Omental fat pad (tissue), 4 donors: ENCODE measurements around the gene XCL2. TPM values are rescaled to one million over a fixed set of nuclear protein-coding genes. Genes with fewer than 3 reads are reported as not detected.

Source experiments
- ATAC-seq: fragments of 150-250 bp; one replicate; pipeline ENCODE4 v1.9.1; 2016; ENCODE audit warnings: mild to moderate bottlenecking, moderate library complexity; ENCODE audit not compliant: low FRiP score
- DNase-seq: peaks from one replicate; pipeline ENCODE4 v3.0.0-alpha.2; 2019; ENCODE audit warnings: low spot score
- total RNA-seq, 4 donors: library from RNA; depleted of rRNA; stranded (reverse); fragments of >200 nt; gene quantifications; one replicate each; pipeline ENCODE4 v1.1.0, GENCODE V29; 2016
- TF ChIP-seq, protein P1 (sequence below), 3 donors: fragments of 450-650 bp; IDR thresholded peaks; one replicate each; pipeline ENCODE4 v1.5.1; 2016 to 2017; ENCODE audit warnings: antibody characterized with exemption in 3 of 3, mild to moderate bottlenecking in 3 of 3, moderate library complexity in 2 of 3

Gene XCL2
- total RNA-seq, 4 donors from 2014 or later = 1.6 TPM; not detected in 3

DNA sequence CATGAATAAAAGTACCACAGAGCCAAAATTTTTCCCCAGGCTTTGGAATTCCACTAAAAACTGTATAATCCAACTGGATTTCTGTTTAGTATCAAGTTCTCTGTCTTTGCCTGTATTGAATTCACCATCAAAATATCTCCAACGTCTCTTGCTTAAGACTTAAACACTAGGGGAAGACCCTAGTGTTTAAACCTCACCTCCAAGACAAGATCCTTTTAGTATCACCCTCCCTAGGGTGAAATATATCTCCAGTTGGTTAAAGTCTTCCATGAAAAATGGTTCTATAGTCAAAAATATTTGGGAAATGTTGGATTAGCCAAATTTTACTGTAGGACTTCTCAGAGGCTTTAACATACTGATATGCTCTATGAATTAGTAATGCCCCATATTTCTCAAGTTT lies 24.5 kb upstream of the XCL2 start:
- TF ChIP-seq, protein P1, sequence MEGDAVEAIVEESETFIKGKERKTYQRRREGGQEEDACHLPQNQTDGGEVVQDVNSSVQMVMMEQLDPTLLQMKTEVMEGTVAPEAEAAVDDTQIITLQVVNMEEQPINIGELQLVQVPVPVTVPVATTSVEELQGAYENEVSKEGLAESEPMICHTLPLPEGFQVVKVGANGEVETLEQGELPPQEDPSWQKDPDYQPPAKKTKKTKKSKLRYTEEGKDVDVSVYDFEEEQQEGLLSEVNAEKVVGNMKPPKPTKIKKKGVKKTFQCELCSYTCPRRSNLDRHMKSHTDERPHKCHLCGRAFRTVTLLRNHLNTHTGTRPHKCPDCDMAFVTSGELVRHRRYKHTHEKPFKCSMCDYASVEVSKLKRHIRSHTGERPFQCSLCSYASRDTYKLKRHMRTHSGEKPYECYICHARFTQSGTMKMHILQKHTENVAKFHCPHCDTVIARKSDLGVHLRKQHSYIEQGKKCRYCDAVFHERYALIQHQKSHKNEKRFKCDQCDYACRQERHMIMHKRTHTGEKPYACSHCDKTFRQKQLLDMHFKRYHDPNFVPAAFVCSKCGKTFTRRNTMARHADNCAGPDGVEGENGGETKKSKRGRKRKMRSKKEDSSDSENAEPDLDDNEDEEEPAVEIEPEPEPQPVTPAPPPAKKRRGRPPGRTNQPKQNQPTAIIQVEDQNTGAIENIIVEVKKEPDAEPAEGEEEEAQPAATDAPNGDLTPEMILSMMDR (IDR thresholded peaks at IDR 0.05) = no peak
- DNase-seq (no peak), ATAC-seq (no peak)

DNA sequence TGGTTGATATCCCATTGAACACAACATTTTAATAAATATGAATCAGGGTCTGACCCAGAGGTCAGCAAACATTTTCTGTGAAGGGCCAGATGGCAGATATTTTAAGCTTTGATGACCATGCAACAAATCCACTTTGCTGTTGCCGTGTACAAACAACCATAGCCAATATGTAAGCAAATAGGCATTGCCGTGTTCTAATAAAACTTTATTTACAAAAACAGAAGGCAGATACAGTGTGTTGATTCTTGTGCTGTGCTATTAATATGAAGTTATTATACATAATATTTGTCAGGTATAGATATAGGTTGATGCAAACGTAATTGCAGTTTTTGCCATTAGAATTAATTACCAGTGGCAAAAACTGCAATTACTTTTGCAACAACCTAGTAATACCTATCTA lies 23.8 kb upstream of the XCL2 start:
- no peak for ATAC-seq
- TF ChIP-seq, protein P1 (IDR thresholded peaks at IDR 0.05) = no peak
- DNase-seq = no peak

DNA sequence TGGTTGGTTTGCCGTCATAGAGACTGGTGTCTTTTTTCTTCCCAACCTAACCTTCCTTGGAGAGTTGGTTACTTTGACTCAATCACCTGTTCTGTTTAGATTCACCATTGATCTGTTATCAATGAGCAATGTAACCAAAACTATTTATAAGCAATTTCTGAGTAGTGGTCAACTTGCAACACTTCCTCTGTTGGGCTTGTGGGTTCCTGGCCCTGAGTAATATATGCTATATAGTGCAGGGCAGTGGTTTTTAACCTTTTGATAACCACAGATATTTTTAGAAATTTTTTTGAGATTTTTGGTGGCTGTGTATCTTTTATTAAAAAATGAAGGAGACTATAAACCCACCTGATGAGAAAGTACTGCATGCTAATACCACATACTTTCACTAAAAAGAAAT lies 23.2 kb upstream of the XCL2 start:
- TF ChIP-seq, protein P1 (IDR thresholded peaks at IDR 0.05) = no peak
- ATAC-seq (no peak), DNase-seq (no peak)

DNA sequence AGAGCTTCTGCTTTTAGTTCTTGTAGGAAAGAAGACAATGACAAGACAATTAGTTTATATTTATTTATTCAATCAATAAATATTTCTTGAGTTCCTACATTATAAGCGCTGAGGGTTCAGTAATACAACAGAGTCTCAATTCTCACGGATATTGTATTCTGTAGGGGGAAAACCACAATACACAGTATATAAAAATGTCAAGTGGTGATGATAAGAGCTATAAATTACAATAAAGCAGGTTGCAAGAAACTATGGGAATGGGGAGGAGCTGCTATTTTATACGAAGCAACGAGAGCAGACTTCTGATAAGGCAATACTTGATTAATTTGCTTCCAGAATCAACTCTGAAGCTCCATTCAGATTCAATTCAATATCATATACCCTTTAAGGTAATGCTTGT lies 22.0 kb upstream of the XCL2 start:
- TF ChIP-seq, protein P1 (IDR thresholded peaks at IDR 0.05) = no peak
- no peak for DNase-seq
- no peak for ATAC-seq

DNA sequence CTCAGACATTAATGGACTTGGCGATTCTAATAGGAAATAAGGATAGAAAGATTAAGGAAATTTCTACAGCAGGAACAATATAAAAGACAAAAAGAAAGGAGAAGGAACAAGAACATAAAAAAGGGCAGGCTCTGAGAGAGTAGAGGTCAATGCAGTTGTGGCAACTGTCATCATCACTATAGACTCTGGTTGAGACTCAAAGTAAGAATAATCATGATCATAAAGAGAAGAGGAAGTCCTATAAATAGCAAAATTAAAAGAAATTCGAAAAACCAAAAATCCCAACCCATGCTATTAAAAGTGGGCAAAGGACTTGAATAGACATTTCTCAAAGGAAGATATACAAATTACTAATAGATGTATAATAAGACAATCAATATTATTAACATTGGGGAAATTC lies 18.2 kb upstream of the XCL2 start:
- ATAC-seq = no peak
- no peak for DNase-seq
- TF ChIP-seq, protein P1 (IDR thresholded peaks at IDR 0.05) = no peak

DNA sequence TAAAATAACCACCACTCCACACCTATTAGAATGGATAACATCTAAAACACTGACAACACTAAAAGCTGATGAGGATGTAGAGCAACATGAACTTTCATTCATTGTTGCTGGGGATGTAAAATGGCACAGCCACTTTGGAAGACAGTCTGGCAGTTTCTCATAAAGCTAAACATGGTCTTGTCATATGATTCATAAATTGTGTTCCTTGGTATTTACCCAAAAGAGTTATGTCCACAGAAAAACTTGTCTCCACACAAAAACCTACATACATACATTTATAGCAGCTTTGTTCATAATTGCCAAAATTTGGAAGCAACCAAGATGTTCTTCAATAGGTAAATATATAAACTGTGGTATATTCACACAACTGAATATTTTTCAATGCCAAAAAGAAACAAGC lies 16.6 kb upstream of the XCL2 start:
- DNase-seq (no peak), ATAC-seq (no peak)
- TF ChIP-seq, protein P1 (IDR thresholded peaks at IDR 0.05) = no peak

DNA sequence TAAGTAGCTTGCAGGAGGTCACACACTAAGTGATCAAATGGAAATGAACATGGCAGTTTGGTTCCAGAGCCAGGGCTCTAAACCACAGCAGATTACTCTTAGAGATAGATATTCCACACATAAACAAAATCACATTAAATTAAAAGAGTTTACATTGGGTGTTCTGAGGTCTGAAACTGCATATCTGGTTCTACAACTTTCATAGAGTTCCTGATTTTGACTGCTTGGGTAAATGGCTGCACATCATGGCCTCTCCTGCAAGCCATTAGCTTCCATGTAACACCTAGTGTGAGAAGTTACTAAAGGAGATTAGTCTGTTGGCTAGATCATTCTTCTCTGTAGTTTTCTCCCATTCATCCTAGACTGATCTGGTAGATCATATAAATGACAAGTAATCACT lies 12.8 kb upstream of the XCL2 start:
- no peak for ATAC-seq
- TF ChIP-seq, protein P1 (IDR thresholded peaks at IDR 0.05) = no peak
- DNase-seq = no peak
